SH-SY5Y (cell line): ENCODE data around the gene RNASEH2C.

ENCODE experiments used
- GATA2 ChIP-seq: IDR thresholded peaks from 2 replicates; pipeline ENCODE4 v1.6.1; 2011; ENCODE audit warnings: mild to moderate bottlenecking, low read depth, low read length
- GATA3 ChIP-seq: IDR thresholded peaks from 2 replicates; pipeline ENCODE4 v1.6.1; 2011; ENCODE audit warnings: low read depth, mild to moderate bottlenecking, low read length, moderate library complexity

RNASEH2C gene

GRCh38 chr11:65698205-65698604, 22.4 kb downstream of the RNASEH2C start:
- TF ChIP-seq GATA2 (no peak), GATA3 (no peak)

GRCh38 chr11:65696802-65697552, 23.6 kb downstream of the RNASEH2C start:
- TF ChIP-seq GATA2, result no peak
- TF ChIP-seq GATA3, result no peak

GRCh38 chr11:65695459-65696241, 24.9 kb downstream of the RNASEH2C start:
- TF ChIP-seq GATA2 (no peak), GATA3 (no peak)

- TF ChIP-seq GATA2 (no peak), GATA3 (no peak)
Measured at GRCh38 chr11:65692367-65692766, 28.2 kb downstream of the RNASEH2C start.

- TF ChIP-seq GATA3 (no peak), GATA2 (no peak)
Measured at GRCh38 chr11:65685981-65686380, 34.6 kb downstream of the RNASEH2C start.

GRCh38 chr11:65680192-65680743, 40.3 kb downstream of the RNASEH2C start:
- no peak for TF ChIP-seq GATA3
- TF ChIP-seq GATA2, result no peak

GRCh38 chr11:65672982-65673381, 47.6 kb downstream of the RNASEH2C start:
- TF ChIP-seq GATA2 (no peak), GATA3 (no peak)

GRCh38 chr11:65672180-65672860, 48.3 kb downstream of the RNASEH2C start:
- TF ChIP-seq GATA3 (no peak), GATA2 (no peak)
